H1 (cell line): ENCODE measurements around the gene MAGI2. TPM values are rescaled to one million over a fixed set of nuclear protein-coding genes. Genes with fewer than 3 reads are reported as not detected.

Experiments used
- SP1 ChIP-seq: IDR thresholded peaks from 2 replicates; pipeline ENCODE4 v1.6.1; 2011; ENCODE audit warnings: low read depth, low read length
- USF2 ChIP-seq: IDR thresholded peaks from 2 replicates; pipeline ENCODE4 v1.6.1; 2011; ENCODE audit warnings: low read length, improper control_type of control experiment
- polyA plus RNA-seq, 7 experiments: library from polyadenylated mRNA; depleted of rRNA in 3 of 7; stranded (reverse) in 5 of 7; unstranded in 2 of 7; fragments of >200 nt in 5 of 7; fragments of 200-250 nt in 2 of 7; gene quantifications; 1 replicate in 5 of 7; 2 replicates in 1 of 7; 4 replicates in 1 of 7; pipeline versions ENCODE4 v1.2.1 to v1.2.3, GENCODE V29; 2011 to 2013; ENCODE audit warnings: missing spikeins in 2 of 7, mixed read lengths in 2 of 7
- total RNA-seq: library from RNA; stranded (reverse); fragmentation: NEBNext Ultra II Directional; extraction: Animal tissue kit (Norgen Biotek cat#: 25700); gene quantifications from 2 replicates; pipeline ENCODE4 v1.2.1, GENCODE V29; 2021

MAGI2 gene
- total and polyA plus RNA-seq, 2 of the 8 experiments (the other 6 are each of a cell fraction or from before 2014, with no cell fraction given), result 6.0 to 27.3 TPM

DNA sequence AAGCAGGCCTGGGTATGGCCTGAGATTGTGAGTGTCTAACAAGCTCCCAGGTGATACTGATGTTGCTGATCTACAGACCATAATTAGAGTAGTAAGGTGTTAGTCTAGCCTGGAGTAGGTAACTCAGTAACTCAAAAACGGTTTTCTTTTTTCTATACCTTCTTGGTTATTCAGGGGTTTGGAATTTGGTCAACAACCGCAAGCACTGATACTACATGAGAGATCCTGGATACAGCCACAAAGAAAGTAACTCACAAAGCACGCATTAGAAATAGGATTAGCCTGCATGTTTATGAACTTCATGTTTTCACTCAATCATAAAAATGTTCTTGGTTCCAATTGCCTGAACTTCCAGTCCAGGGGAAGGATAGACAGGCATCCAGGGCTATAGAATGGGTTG lies 803.5 kb downstream of the MAGI2 start (continued):
- TF ChIP-seq USF2, result no peak
- TF ChIP-seq SP1, result no peak
